Hematopoietic multipotent progenitor cell treated with erythropoietin and hydrocortisone succinate and interleukin-3 and kit ligand, for 15 days (in vitro differentiated cells): Measurements from ENCODE around the gene SEMA3C.
A peak's percentile ranks its signal among the peaks of the same experiment; 100 is the strongest.

Experiments used
- DNase-seq: peaks from one replicate; pipeline ENCODE4 v3.0.0-alpha.2; 2015; ENCODE audit warnings: low spot score

The SEMA3C gene

DNA sequence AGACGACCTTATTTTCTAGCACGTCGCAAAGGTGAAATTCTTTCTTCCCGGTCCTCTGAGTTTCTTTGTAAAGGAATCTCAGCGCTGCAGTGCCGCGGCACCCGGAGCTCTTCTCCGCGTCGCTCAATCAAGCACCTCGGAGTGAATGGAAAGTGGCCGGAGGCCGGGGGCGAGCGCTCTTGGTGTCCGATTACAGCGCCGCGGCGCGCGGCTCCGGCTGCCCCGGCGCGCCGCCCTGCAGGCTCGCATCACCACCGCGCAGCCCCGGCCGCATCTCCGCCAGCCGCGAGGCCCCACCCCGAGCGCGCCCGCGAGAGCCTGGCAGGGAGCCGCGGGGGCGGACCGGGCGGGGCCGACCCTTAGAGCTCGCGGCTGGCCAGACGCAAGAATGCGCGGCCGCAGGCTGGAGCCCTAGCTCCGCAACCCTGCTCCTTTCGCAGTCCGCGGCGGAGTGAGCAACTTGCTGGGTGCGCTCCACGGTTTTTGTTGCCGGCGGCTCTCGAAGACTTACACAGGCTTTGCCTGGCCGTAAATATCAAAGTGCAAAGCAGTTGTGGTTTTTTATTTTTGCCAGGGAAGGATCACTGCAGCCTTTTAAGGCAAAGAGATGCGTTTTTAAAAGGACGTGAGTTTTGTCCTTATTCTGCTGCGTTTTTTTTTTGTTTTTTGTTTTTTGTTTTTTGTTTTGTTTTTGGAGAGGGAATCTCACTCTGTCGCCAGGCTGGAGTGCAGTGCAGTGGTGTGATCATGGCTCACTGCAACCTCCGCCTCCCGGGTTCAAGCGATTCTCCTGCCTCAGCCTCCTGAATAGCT is at the start of gene SEMA3C:
TSS of gene SEMA3C (minus strand) at position 143 of the 813 bp plus-strand sequence. CDS start 2,270 bp downstream, outside the sequence.
- peak; percentile 37 for DNase-seq

GRCh38 chr7:80968606-80969005 is 49.8 kb upstream of the SEMA3C start:
- DNase-seq: no peak

- no peak for DNase-seq
These were observed 49.1 kb upstream of the SEMA3C start for GRCh38 chr7:80967917-80968297.

GRCh38 chr7:80967071-80967916 is 48.4 kb upstream of the SEMA3C start:
- no peak for DNase-seq

DNA sequence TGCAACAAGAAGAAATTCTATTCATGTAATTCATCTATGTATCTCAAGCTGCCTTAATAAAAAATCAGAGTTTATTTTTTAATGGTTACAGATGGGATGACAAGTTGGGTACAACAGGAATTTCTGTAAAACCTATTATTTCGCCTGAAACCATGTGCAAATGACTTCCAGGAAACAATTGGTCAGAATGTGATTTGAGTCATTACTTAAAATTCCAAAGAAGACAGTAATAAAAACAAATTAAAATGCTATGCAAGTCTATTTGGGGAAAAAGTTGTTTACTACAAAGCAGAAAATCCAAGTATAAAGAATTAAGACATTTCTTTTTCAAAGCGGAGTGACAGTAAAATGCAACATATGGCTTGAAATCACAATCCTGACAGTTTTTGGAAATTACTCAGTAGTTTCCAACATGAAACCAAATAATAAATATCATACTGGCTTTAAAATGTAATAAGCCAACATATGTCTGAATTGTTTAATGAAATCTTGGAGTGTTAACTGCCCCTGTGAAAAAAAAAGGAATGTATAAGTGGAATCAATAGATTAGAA is 41.5 kb upstream of the SEMA3C start:
- no peak for DNase-seq

- DNase-seq: no peak
These were observed 38.5 kb upstream of the SEMA3C start for GRCh38 chr7:80957226-80957777.

DNA sequence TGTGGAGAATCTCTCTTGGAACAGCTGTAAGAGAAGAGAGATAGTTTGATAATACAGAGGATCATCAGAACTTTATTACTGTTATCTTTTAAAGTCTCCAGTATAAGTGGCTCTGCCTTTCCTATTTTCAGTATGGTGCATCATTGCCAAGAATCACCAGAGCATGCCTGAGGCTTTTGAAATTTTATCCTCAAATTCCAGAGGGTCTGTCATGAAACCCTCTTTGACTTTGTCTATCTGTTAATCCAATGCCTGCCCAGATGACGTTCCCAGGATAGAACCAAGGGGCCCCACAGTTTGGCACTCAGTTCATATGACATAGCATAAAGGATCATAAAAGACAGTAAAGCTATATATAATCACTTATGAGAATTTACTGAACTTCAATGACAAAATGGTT is 35.3 kb upstream of the SEMA3C start:
- DNase-seq: no peak

DNA sequence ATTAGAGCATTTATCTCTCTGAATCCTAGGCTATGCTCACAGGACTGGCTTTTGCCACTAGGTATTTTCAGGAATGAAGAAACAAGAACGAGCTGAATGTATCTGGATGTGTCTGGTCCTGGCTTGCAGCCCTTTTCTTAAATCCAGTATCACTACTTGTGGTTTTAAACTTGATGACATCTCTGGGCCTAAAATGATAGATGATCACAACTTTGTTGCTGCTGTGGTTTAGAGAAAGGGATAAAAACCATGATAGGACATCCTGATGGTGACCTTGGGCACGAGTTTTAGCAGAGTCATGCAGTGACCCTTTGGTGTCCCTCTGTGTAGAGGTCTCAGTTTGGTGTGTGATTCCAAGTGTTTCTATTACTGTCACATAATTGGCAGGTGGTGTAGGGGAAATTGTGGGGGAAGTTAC is 31.7 kb upstream of the SEMA3C start:
- DNase-seq: no peak

GRCh38 chr7:80949449-80949848 is 30.6 kb upstream of the SEMA3C start:
- no peak for DNase-seq

DNA sequence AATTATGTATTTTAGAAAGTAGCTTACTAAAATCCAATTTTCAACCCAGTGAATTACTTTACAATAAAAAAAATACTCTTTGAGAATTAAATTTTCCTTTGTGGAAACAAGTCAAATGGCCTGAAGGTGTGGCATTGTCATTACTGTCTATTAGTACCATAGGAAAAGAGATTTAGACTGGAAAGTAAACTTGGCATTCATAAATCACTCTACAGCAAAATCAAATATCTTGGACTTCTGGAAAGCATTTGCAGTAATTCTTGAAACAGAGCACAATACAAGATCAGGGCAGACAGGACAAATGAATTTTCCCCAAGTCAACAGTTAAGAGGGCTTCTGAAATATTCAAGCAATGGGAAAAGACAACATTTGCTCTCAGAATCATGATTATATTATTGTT is 28.0 kb upstream of the SEMA3C start:
- DNase-seq: no peak

DNA sequence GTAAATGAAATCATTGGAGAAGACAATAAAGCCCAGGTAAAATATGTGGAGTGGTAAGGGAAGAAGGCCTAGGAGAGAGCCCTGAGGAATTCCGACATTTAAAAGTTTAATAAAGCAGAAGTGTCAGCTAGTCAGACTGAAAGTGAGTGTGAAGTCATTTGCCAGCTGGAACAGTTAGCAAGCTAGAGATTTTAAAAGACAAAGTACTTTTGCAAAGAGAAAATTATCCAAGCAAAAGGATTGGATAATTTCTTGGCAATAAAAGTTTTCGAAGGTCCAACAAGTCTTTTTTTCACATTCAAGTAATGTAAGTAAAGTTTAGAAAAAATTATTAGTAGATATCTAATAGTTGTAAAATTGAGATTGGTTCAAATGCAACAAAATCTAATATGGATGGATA is 27.1 kb upstream of the SEMA3C start:
- DNase-seq: no peak

DNA sequence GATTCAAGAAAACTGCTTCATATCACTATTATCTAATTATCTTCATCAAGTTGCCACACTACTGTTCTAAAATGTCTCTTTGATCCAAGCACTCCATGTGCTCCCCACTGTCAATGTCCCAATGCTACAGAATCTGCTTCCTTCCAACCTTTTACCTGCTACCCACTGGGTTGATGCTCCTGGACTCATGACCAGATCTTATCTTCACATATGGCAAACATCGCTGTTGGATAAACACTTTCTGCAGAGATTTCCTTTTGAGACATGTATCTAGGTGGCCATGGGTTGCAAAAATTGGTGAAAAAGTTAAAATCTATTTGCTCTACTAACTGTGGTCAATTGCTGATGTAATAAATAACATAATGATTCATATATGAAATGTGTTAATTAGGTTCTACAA is 24.5 kb upstream of the SEMA3C start:
- DNase-seq: no peak

GRCh38 chr7:80942261-80943041 is 23.6 kb upstream of the SEMA3C start:
- DNase-seq: no peak

- no peak for DNase-seq
These were observed 22.4 kb upstream of the SEMA3C start for GRCh38 chr7:80941208-80941758.

DNA sequence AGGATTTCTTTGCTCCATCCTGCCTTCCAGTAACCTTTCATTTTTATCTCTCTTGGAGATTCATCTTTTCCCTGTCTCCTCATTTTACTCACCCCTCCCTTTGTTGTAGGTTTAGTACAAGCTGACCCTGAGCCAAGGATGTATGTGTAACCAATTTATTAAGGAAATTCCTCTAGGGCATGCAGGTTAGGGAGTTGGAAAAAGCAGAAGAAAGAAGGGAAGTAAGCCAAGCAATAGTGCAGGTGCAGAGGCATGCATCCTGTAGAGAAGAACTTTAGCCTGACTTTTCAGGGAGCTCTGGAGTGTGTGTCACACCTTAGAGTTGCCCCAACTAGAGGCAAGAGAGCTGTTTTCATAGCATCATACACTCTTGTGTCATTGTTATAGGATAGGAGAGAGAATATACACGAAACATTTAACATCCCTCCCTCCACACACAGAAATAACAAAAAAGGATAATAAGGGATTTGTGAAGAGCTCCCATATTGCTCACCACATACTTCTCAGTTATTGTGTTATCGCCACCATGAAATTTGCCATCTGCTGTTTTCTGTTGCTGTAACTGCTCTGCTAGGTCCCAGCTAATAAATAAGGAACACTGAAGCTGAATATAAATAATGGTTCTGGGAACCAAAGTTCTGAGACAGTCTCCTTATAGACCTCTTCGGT is 21.8 kb upstream of the SEMA3C start:
- no peak for DNase-seq

GRCh38 chr7:80937336-80937735 is 18.5 kb upstream of the SEMA3C start:
- no peak for DNase-seq

GRCh38 chr7:80935991-80936780 is 17.3 kb upstream of the SEMA3C start:
- DNase-seq: no peak

GRCh38 chr7:80934321-80934720 is 15.5 kb upstream of the SEMA3C start:
- no peak for DNase-seq

- DNase-seq: no peak
These were observed 13.7 kb upstream of the SEMA3C start for GRCh38 chr7:80932536-80932935.

GRCh38 chr7:80929619-80930018 is 10.8 kb upstream of the SEMA3C start:
- DNase-seq: no peak
